GM23248 (cell line): ENCODE measurements around the gene MED19. TPM values are rescaled to one million over a fixed set of nuclear protein-coding genes. Genes with fewer than 3 reads are reported as not detected.
A peak's percentile ranks its signal among the peaks of the same experiment; 100 is the strongest.

Source experiments
- DNase-seq: peaks from one replicate; pipeline ENCODE4 v3.0.0-alpha.2; 2015
- H2AFZ ChIP-seq: fragments of 200-600 bp; sonication (generic); 2 replicates; pipeline ENCODE4 v1.6.1; 2016; ENCODE audit warnings: antibody characterized with exemption
- H3F3A ChIP-seq: fragments of 200-600 bp; sonication (generic); 2 replicates; pipeline ENCODE4 v1.6.1; 2016; ENCODE audit warnings: mild to moderate bottlenecking, antibody characterized with exemption, mixed run types; ENCODE audit not compliant: insufficient read depth
- H3K27ac ChIP-seq: fragments of 200-600 bp; sonication (generic); 2 replicates; pipeline ENCODE4 v1.5.1; 2016; ENCODE audit warnings: mild to moderate bottlenecking
- H3K27me3 ChIP-seq: fragments of 200-600 bp; sonication (generic); replicated peaks from 2 replicates; pipeline ENCODE4 v1.6.1; 2016; ENCODE audit warnings: mild to moderate bottlenecking; ENCODE audit not compliant: insufficient read depth
- H3K36me3 ChIP-seq: fragments of 200-600 bp; sonication (generic); 2 replicates; pipeline ENCODE4 v1.6.1; 2016; ENCODE audit warnings: low read depth, mild to moderate bottlenecking
- H3K4me1 ChIP-seq: fragments of 200-600 bp; sonication (generic); 2 replicates; pipeline ENCODE4 v1.6.1; 2016; ENCODE audit warnings: mild to moderate bottlenecking; ENCODE audit not compliant: insufficient read depth
- H3K4me2 ChIP-seq: fragments of 200-600 bp; sonication (generic); one replicate; pipeline ENCODE4 v1.6.1; 2016; ENCODE audit warnings: mild to moderate bottlenecking; ENCODE audit not compliant: unreplicated experiment
- H3K4me3 ChIP-seq: fragments of 200-600 bp; sonication (generic); 2 replicates; pipeline ENCODE4 v1.5.1; 2016; ENCODE audit warnings: mild to moderate bottlenecking
- H3K79me2 ChIP-seq: fragments of 200-600 bp; sonication (generic); 2 replicates; pipeline ENCODE4 v1.6.1; 2016; ENCODE audit warnings: mild to moderate bottlenecking; ENCODE audit not compliant: insufficient read depth
- H3K9ac ChIP-seq: fragments of 200-600 bp; sonication (generic); 2 replicates; pipeline ENCODE4 v1.6.1; 2016; ENCODE audit warnings: mild to moderate bottlenecking
- H3K9me2 ChIP-seq: fragments of 200-600 bp; sonication (generic); 2 replicates; pipeline ENCODE4 v1.6.1; 2016; ENCODE audit warnings: mixed run types, mild to moderate bottlenecking, moderate library complexity; ENCODE audit not compliant: insufficient read depth
- H3K9me3 ChIP-seq: fragments of 200-600 bp; sonication (generic); one replicate; pipeline ENCODE4 v1.6.1; 2017; ENCODE audit warnings: low read depth
- H4K20me1 ChIP-seq: fragments of 200-600 bp; sonication (generic); 2 replicates; pipeline ENCODE4 v1.6.0; 2016; ENCODE audit not compliant: insufficient read depth
- EZH2 ChIP-seq: fragments of 200-600 bp; sonication (generic); IDR thresholded peaks from 2 replicates; pipeline ENCODE4 v1.6.1; 2018; ENCODE audit warnings: antibody characterized with exemption, mild to moderate bottlenecking; ENCODE audit not compliant: insufficient read depth, poor library complexity, severe bottlenecking
- EZH2phosphoT487 ChIP-seq: fragments of 200-600 bp; sonication (generic); IDR thresholded peaks from 2 replicates; pipeline ENCODE4 v1.6.1; 2018; ENCODE audit warnings: antibody characterized with exemption, moderate library complexity, mild to moderate bottlenecking, low read depth; ENCODE audit not compliant: insufficient read depth
- WGBS, 2 experiments: methylation state at CpG; one replicate each; pipeline ENCODE4 v1.1.6; 2015 to 2017; ENCODE audit warnings: low lambda C conversion rate in 2 of 2, low coverage in 1 of 2; ENCODE audit errors: missing lambda C conversion rate in 2 of 2; 5-methylcytosine and 5-hydroxymethylcytosine counted together
- in situ Hi-C: fragments of 300-500 bp; cut with MboI; formaldehyde crosslinking; loops from 2 replicates; pipeline ENCODE4 v1.15.0; 2020
- polyA plus RNA-seq: library from polyadenylated mRNA; unstranded; fragments of >200 nt; fragmentation: Nextera tagmentation; extraction: Ambion mirVana; gene quantifications from 2 replicates; pipeline ENCODE4 v1.2.1, GENCODE V29; 2016
- total RNA-seq: library from RNA; depleted of rRNA; stranded (reverse); fragments of >200 nt; shearing (Covaris generic); gene quantifications from 2 replicates; pipeline ENCODE4 v1.2.3, GENCODE V29; 2014

Gene MED19
- total and polyA plus RNA-seq, 2 experiments from 2014 or later, result 33.4 to 39.6 TPM

DNA sequence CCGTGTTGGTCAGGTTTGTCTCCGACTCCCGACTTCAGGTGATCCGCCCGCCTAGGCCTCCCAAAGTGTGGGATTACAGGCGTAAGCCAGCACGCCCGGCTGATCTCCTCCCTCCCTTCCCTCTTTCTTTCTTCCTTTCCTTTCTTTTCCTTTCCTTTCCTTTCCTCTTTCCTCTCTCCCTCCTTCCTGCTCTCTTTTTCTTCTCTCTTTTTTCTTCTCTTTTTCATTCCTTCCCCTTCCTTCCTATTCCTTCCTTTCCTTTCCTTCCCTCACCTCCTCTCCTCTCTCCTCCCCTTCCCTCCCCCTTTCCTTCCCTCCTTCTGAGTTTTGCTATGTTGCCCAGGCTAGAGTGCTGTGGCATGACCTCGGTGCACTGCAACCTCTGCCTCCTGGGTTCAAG is 48.0 kb downstream of the MED19 start:
- Histone ChIP-seq H3K27me3 (no peaks in the 10 kb centered on the region), H3F3A (peaks cover 14% of the 10 kb centered on the region), H3K36me3 (peaks cover 21% of the 10 kb centered on the region; the same call in 1 of the 2 replicates), H3K9ac (no peak overlapping the region), H3K4me3 (no peak overlapping the region), H4K20me1 (no peaks in the 10 kb centered on the region), H3K4me2 (no peak overlapping the region), H3K9me2 (no peaks in the 10 kb centered on the region), H3K79me2 (peaks cover 40% of the 10 kb centered on the region), H3K27ac (no peak overlapping the region), H3K9me3 (no peaks in the 10 kb centered on the region), H3K4me1 (peaks cover 7% of the 10 kb centered on the region; the same call in 1 of the 2 replicates), H2AFZ (no peak overlapping the region)
- TF ChIP-seq EZH2phosphoT487, result no peak
- TF ChIP-seq EZH2, result no peak
- no peak for DNase-seq
- in situ Hi-C loops, result no loop called here
- WGBS, 2 experiments, result 80 to 83% methylated on average over 8 to 9 of the region's 9 CpGs

DNA sequence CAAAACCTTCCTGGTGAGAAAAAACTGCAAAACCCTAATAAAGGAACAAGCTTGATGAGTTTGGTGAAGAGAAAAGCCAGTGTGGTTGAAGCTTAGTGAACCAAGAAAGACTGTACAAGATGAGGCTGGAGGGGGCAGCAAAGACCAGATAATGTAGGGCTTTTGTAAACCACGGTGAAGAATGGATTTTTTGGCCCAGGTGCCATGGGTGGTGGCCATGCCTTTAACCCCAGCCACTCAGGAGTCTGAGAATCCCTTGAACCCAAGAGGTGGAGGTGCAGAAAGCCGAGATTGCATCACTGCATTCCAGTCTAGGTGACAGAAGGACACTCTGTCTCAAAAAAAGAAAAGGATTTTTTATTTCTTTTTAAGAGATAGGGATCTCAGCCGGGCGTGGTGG is 49.1 kb downstream of the MED19 start:
- Histone ChIP-seq H3K4me2 (no peak overlapping the region), H3K9ac (peak overlapping the region; percentile 13; the same call in 1 of the 2 replicates), H3K4me3 (no peak overlapping the region), H3K9me2 (no peaks in the 10 kb centered on the region), H3K9me3 (no peaks in the 10 kb centered on the region), H3K79me2 (peaks cover 42% of the 10 kb centered on the region), H3K27ac (no peak overlapping the region), H2AFZ (no peak overlapping the region), H3K36me3 (peaks cover 21% of the 10 kb centered on the region; the same call in 1 of the 2 replicates), H4K20me1 (no peaks in the 10 kb centered on the region), H3F3A (peaks cover 14% of the 10 kb centered on the region), H3K27me3 (no peaks in the 10 kb centered on the region), H3K4me1 (peaks cover 6% of the 10 kb centered on the region; the same call in 1 of the 2 replicates)
- DNase-seq, result peak; percentile 31
- WGBS, 2 experiments, result 53 to 61% methylated on average over 4 of the region's 4 CpGs
- no peak for TF ChIP-seq EZH2phosphoT487
- TF ChIP-seq EZH2, result no peak
- in situ Hi-C loops, result no loop called here

DNA sequence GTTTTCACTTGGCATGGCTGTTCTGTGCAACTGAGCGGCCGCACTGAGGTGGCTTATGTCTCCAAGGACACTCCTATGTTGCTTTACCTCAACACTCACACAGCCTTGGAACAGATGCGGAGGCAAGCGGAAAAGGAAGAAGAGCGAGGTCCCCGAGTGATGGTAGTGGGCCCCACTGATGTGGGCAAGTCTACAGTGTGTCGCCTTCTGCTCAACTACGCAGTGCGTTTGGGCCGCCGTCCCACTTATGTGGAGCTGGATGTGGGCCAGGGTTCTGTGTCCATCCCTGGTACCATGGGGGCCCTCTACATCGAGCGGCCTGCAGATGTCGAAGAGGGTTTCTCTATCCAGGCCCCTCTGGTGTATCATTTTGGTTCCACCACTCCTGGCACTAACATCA is 52.3 kb downstream of the MED19 start:
- no peaks in the 10 kb centered on the region for H3K9me3 ChIP-seq
- in situ Hi-C loops, result no loop called here
- no peak overlapping the region for H3K4me2 ChIP-seq
- H3K9ac ChIP-seq, result no peak overlapping the region
- H4K20me1 ChIP-seq, result no peaks in the 10 kb centered on the region
- no peak overlapping the region for H3K27ac ChIP-seq
- no peak overlapping the region for H3K4me3 ChIP-seq
- no peak overlapping the region for H2AFZ ChIP-seq
- no peaks in the 10 kb centered on the region for H3K27me3 ChIP-seq
- H3K9me2 ChIP-seq, result no peaks in the 10 kb centered on the region
- WGBS, 2 experiments, result 89 to 91% methylated on average over 14 of the region's 14 CpGs
- DNase-seq, result no peak
- peaks cover 21% of the 10 kb centered on the region; the same call in 1 of the 2 replicates for H3K36me3 ChIP-seq
- H3F3A ChIP-seq, result no peaks in the 10 kb centered on the region; the same call in 1 of the 2 replicates
- TF ChIP-seq EZH2phosphoT487 (no peak), EZH2 (no peak)
- H3K4me1 ChIP-seq, result no peaks in the 10 kb centered on the region
- H3K79me2 ChIP-seq, result peaks cover 46% of the 10 kb centered on the region

DNA sequence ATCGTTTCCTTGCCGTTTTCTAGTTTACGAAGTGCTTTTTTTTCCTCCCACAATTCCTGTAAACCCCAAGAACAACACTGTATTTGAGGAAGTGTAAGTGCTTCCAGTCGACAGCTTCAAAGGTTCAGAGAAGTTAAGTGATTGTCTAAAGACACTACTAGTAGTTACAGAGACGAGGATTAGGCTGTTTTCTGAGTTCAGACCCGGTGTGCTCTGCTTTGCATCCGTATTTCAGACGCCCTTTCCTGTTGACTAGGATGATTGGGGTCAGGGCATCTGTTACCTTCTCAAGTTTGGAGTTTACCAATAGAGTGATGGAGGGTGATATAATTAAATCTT is 54.0 kb downstream of the MED19 start:
- no peak for TF ChIP-seq EZH2phosphoT487
- TF ChIP-seq EZH2, result no peak
- H4K20me1 ChIP-seq, result no peaks in the 10 kb centered on the region
- no peaks in the 10 kb centered on the region for H3K9me2 ChIP-seq
- H3K27ac ChIP-seq, result peak overlapping the region; percentile 16
- in situ Hi-C loops, result no loop called here
- DNase-seq, result peak; percentile 43
- peaks cover 46% of the 10 kb centered on the region for H3K79me2 ChIP-seq
- 0 to 1% methylated on average over 8 of the region's 8 CpGs for WGBS, 2 experiments
- no peaks in the 10 kb centered on the region for H3K9me3 ChIP-seq
- H2AFZ ChIP-seq, result peak overlapping the region; percentile 88
- H3K4me1 ChIP-seq, result no peaks in the 10 kb centered on the region
- no peaks in the 10 kb centered on the region for H3K27me3 ChIP-seq
- H3K4me3 ChIP-seq, result peak overlapping the region; percentile 90
- H3K36me3 ChIP-seq, result peaks cover 21% of the 10 kb centered on the region; the same call in 1 of the 2 replicates
- H3K9ac ChIP-seq, result peak overlapping the region; percentile 84
- H3F3A ChIP-seq, result no peaks in the 10 kb centered on the region; the same call in 1 of the 2 replicates
- H3K4me2 ChIP-seq, result peak overlapping the region; percentile 94
